Naive thymus-derived CD8-positive, alpha-beta T cell (primary cell): ENCODE data around the gene UQCRC1. TPM values are rescaled to one million over a fixed set of nuclear protein-coding genes. Genes with fewer than 3 reads are reported as not detected.

Source experiments
- ATAC-seq, 2 donors: fragments of 150-1000 bp; cut with Tn5 transposase in 1 of 2; sonication (Bioruptor Pico), chemical (Tn5 transposase) in 1 of 2; 1 replicate in 1 of 2; 2 replicates in 1 of 2; pipeline ENCODE4 v1.10.0; 2021; ENCODE audit warnings: mild to moderate bottlenecking in 2 of 2, moderate library complexity in 2 of 2
- POLR2A ChIA-PET: fragments of 350-600 bp; sonication (Branson Sonifier 250); formaldehyde crosslinking; loops from one replicate; lab custom pipeline; 2021; ENCODE audit warnings: antibody characterized with exemption; lab: Charles Lee
- DNase-seq, 10 donors: peaks; one replicate each; pipeline versions ENCODE4 v3.0.0 to v3.0.0-alpha.2; 2020 to 2022
- H3K27ac Mint-ChIP-seq, 10 donors: one replicate each; pipeline ENCODE4 v1.8.0; 2020 to 2022; ENCODE audit warnings: mild to moderate bottlenecking in 10 of 10, mixed read lengths in 10 of 10, moderate library complexity in 4 of 10, inconsistent platforms in 1 of 10
- H3K27me3 Mint-ChIP-seq, 5 donors: one replicate each; pipeline ENCODE4 v1.8.0; 2021 to 2022; ENCODE audit warnings: mixed read lengths in 5 of 5
- H3K36me3 Mint-ChIP-seq, 3 donors: one replicate each; pipeline ENCODE4 v1.8.0; 2020 to 2022; ENCODE audit warnings: mixed read lengths in 3 of 3, mild to moderate bottlenecking in 2 of 3, inconsistent platforms in 1 of 3
- H3K4me1 Mint-ChIP-seq, 4 donors: one replicate each; pipeline ENCODE4 v1.8.0; 2021 to 2022; ENCODE audit warnings: mixed read lengths in 4 of 4
- H3K4me3 Mint-ChIP-seq, 10 donors: one replicate each; pipeline ENCODE4 v1.8.0; 2020 to 2022; ENCODE audit warnings: mild to moderate bottlenecking in 10 of 10, mixed read lengths in 10 of 10, moderate library complexity in 6 of 10, inconsistent platforms in 1 of 10
- H3K9me3 Mint-ChIP-seq, 9 donors: one replicate each; pipeline ENCODE4 v1.8.0; 2020 to 2022; ENCODE audit warnings: mixed read lengths in 9 of 9, mild to moderate bottlenecking in 3 of 9, inconsistent platforms in 1 of 9, moderate library complexity in 1 of 9
- polyA plus RNA-seq, 3 donors: library from polyadenylated mRNA; unstranded; fragments of 300-500 nt; fragmentation: Illumina TruSeq; gene quantifications; one replicate each; pipeline ENCODE4 v1.2.3, GENCODE V29; 2021
- total RNA-seq, 8 experiments: library from RNA in 2 of 8; stranded (reverse) in 2 of 8; gene quantifications; one replicate each; pipeline ENCODE4 v1.2.3 and lab custom pipeline; 2021 to 2026

Gene UQCRC1
- total and polyA plus RNA-seq, 5 experiments from 2014 or later, result 78.8 to 167 (median 143) TPM

DNA sequence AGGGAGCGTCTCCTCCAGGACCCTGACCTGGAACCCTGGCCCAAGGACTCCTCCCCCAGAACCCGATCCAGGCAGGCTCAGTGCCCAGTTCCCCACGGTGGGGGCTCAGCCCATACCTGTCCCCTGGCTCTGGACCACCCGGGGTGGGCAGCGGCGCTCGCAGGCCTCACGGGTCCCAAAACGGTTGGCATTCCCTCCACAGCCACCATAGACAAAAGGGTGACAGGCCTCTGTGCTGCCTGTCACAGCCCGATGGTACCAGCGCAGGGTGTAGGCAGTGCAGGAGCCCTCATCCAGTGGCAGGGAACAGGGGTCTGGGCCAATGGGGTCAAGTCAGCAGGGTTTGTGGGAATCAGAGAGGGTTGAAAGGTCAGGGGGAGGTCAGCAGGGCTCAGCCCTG, 44.8 kb downstream of the UQCRC1 start:
- POLR2A ChIA-PET, result no interaction called here
- peaks cover 0 to 19% (median 4%) of the 10 kb centered on the region in 4 donors for H3K4me1 Mint-ChIP-seq
- H3K9me3 Mint-ChIP-seq, result no peaks in the 10 kb centered on the region

GRCh38 chr3:48564022-48564421, 45.4 kb downstream of the UQCRC1 start:
- POLR2A ChIA-PET, result no interaction called here

More for the DNA sequence above, 44.8 kb downstream of the UQCRC1 start:
- no peak for DNase-seq
- H3K27me3 Mint-ChIP-seq, result no peaks in the 10 kb centered on the region
- H3K4me3 Mint-ChIP-seq, result no peak overlapping the region
- no peaks in the 10 kb centered on the region for H3K36me3 Mint-ChIP-seq
- ATAC-seq, result no peak
- no peak overlapping the region for H3K27ac Mint-ChIP-seq

GRCh38 chr3:48563382-48563918, 46.0 kb downstream of the UQCRC1 start, which contains the start of gene UCN2:
Gene UCN2 (minus strand): TSS chr3:48563781. CDS start chr3:48563124, 657 bp downstream.
- ATAC-seq, result no peak
- DNase-seq, result no peak
- Mint-ChIP-seq H3K27me3 (no peaks in the 10 kb centered on the region), H3K4me1 (peaks cover 5 to 30% (median 8%) of the 10 kb centered on the region in 4 donors), H3K36me3 (no peaks in the 10 kb centered on the region), H3K27ac (peak within 1 kb of the TSS in 3 of 10 donors; percentile 33 to 53 (median 45)), H3K9me3 (no peaks in the 10 kb centered on the region), H3K4me3 (no peak within 1 kb of the TSS)
- POLR2A ChIA-PET, result no interaction called here

More at GRCh38 chr3:48564022-48564421, 45.4 kb downstream of the UQCRC1 start:
- no peaks in the 10 kb centered on the region for H3K9me3 Mint-ChIP-seq
- ATAC-seq (no peak), DNase-seq (peak in 2 of 10 donors; percentile 15)
- H3K36me3 Mint-ChIP-seq, result no peaks in the 10 kb centered on the region
- H3K27me3 Mint-ChIP-seq, result no peaks in the 10 kb centered on the region
- peaks cover 0 to 24% (median 4%) of the 10 kb centered on the region in 4 donors for H3K4me1 Mint-ChIP-seq
- no peak overlapping the region for H3K4me3 Mint-ChIP-seq
- H3K27ac Mint-ChIP-seq, result peak overlapping the region in 1 of 10 donors; percentile 33

DNA sequence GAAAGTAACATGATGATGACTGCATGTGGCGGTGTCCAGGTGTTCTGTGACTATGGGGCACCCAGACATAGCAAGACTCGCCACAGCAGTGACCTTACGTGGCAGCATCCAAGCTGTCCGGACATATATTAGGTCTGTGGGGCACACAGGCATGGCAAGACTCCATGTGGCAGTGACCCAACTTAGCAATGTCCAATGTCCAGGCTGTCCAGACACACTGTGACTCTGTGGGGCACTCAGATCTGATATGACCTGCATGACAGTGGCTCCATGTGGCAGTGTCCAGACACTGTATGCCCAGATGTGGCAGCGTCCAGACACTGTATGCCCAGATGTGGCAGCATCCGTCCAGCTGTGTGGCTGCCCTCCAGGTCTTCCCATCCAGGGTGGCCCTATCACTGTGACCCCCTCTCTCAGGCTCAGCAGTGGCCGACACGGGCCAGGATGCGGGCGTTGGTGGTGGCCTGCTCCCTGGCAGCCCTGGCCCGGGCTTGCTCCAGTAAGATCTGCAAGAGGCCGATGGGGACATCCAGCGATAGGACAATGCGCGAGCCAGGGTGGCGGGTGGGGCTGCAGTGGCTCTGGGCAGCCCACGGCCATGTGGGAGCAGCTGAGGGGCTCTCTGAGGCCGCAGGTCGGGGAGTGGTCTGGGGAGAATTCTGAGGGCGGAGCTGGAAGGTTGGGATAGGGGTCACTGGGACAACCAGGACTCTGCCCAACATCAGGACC, 46.9 kb downstream of the UQCRC1 start:
- no peak overlapping the region for H3K4me3 Mint-ChIP-seq
- H3K4me1 Mint-ChIP-seq, result peaks cover 10 to 36% (median 12%) of the 10 kb centered on the region in 4 donors
- no peak overlapping the region for H3K27ac Mint-ChIP-seq

GRCh38 chr3:48561045-48561736, 48.3 kb downstream of the UQCRC1 start:
- Mint-ChIP-seq H3K27me3 (no peaks in the 10 kb centered on the region), H3K9me3 (no peaks in the 10 kb centered on the region), H3K4me1 (peaks cover 13 to 40% (median 19%) of the 10 kb centered on the region in 4 donors), H3K36me3 (no peaks in the 10 kb centered on the region), H3K4me3 (peak overlapping the region in 1 of 10 donors; percentile 15), H3K27ac (no peak overlapping the region)
- DNase-seq, result no peak
- no peak for ATAC-seq
- POLR2A ChIA-PET, result interaction anchor here (1.1 to 1.5 kb wide), 2 partner anchors 13 to 160 kb away, joined by 3 to 7 read pairs; no protein-coding TSS in a partner anchor

More for the DNA sequence above, 46.9 kb downstream of the UQCRC1 start:
- ATAC-seq, result no peak
- Mint-ChIP-seq H3K36me3 (no peaks in the 10 kb centered on the region), H3K27me3 (no peaks in the 10 kb centered on the region), H3K9me3 (no peaks in the 10 kb centered on the region)
- DNase-seq, result no peak
- POLR2A ChIA-PET, result interaction anchor here (0.6 kb wide), 1 partner anchor 18 kb away, joined by 3 read pairs; no protein-coding TSS in a partner anchor

GRCh38 chr3:48560648-48561018, 48.8 kb downstream of the UQCRC1 start:
- Mint-ChIP-seq H3K4me3 (no peak overlapping the region), H3K27ac (no peak overlapping the region), H3K36me3 (no peaks in the 10 kb centered on the region), H3K27me3 (no peaks in the 10 kb centered on the region), H3K4me1 (peaks cover 14 to 43% (median 20%) of the 10 kb centered on the region in 4 donors), H3K9me3 (no peaks in the 10 kb centered on the region)
- no peak for ATAC-seq
- POLR2A ChIA-PET, result interaction anchor here (1.1 to 1.5 kb wide), 2 partner anchors 13 to 159 kb away, joined by 3 to 7 read pairs; no protein-coding TSS in a partner anchor
- no peak for DNase-seq

GRCh38 chr3:48558493-48559134, 50.8 kb downstream of the UQCRC1 start:
- H3K27me3 Mint-ChIP-seq, result no peaks in the 10 kb centered on the region
- peak overlapping the region in 4 of 10 donors; percentile 7 to 58 (median 18) for H3K27ac Mint-ChIP-seq
- H3K4me1 Mint-ChIP-seq, result peaks cover 13 to 41% (median 23%) of the 10 kb centered on the region in 4 donors
- ATAC-seq (no peak), DNase-seq (peak in 1 of 10 donors; percentile 11)
- POLR2A ChIA-PET, result interaction anchor here (0.6 to 2.2 kb wide), 6 partner anchors 95 to 1058 kb away, joined by 3 to 13 read pairs (median 4); partner anchors contain the start of genes CCDC51 and TMA7
- peak overlapping the region; percentile 10 to 94 (median 75) for H3K4me3 Mint-ChIP-seq
- no peaks in the 10 kb centered on the region for H3K9me3 Mint-ChIP-seq
- no peaks in the 10 kb centered on the region for H3K36me3 Mint-ChIP-seq

- Mint-ChIP-seq H3K27me3 (no peaks in the 10 kb centered on the region), H3K36me3 (no peaks in the 10 kb centered on the region), H3K4me1 (peaks cover 12 to 41% (median 23%) of the 10 kb centered on the region in 4 donors), H3K9me3 (no peaks in the 10 kb centered on the region), H3K27ac (peak within 1 kb of the TSS; percentile 12 to 89 (median 74)), H3K4me3 (peak within 1 kb of the TSS; percentile 80 to 96 (median 88))
- peak; percentile 90 to 92 for ATAC-seq
- POLR2A ChIA-PET, result interaction anchor here (0.7 to 2.4 kb wide), 12 partner anchors 11 to 368 kb away, joined by 3 to 13 read pairs (median 5); partner anchors contain the start of genes ATRIP, CCDC51, NME6 and TMA7
- peak; percentile 97 to 100 (median 99) for DNase-seq
These were observed 52.4 kb downstream of the UQCRC1 start, which contains the start of gene PFKFB4 for GRCh38 chr3:48556796-48557626. Gene PFKFB4 (minus strand): TSS chr3:48556803. CDS start chr3:48556777, 26 bp downstream.

DNA sequence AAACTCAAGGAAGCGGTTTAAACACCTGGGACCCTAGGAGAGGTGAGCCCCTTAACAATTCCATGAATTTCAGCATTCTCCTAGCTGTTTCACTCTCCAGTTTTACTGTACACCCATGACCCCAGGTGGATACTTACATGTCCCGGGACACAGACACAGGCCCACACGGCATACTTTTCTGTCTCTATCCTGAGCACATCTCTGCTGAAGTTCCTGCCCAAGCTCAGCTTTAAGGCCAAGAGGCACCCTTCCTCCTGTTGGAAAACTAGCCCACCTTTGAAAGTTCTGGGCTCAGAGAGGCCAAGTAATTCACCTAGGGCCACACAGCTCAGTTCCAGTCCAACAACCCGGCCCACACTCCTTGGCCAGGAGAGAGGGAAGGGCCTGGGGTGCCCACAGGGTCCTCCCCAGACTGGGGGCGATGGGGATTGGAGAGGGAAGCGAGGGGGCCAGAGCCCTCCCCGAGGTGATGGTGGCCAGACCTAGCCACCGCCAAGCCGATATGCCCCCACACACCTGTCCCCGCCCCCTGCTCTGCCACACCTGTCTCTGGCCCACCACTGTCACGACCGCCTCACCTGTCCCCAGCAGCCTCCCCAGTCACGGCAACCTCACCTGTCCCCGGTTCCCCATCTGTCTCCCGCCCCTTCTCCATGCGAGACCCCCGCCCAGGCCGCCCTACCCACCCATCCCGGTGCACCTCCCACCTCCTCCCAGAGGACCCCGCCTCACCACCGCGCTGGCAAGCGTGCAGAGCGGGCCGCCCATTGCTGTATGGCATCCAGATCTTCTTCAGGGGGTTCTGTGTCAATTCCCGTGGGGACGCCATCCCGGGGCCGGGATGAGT, 53.3 kb downstream of the UQCRC1 start:
- no peaks in the 10 kb centered on the region for H3K9me3 Mint-ChIP-seq
- peaks cover 12 to 39% (median 23%) of the 10 kb centered on the region in 4 donors for H3K4me1 Mint-ChIP-seq
- ATAC-seq (no peak), DNase-seq (peak in 2 of 10 donors; percentile 14 to 17)
- no peaks in the 10 kb centered on the region for H3K36me3 Mint-ChIP-seq
- peak overlapping the region in 9 of 10 donors; percentile 12 to 89 (median 73) for H3K27ac Mint-ChIP-seq
- H3K4me3 Mint-ChIP-seq, result peak overlapping the region; percentile 80 to 96 (median 88)
- POLR2A ChIA-PET, result interaction anchor here (0.8 to 2.4 kb wide), 8 partner anchors 12 to 288 kb away, joined by 3 to 13 read pairs (median 6); partner anchors contain the start of genes CCDC51, NME6 and TMA7
- no peaks in the 10 kb centered on the region for H3K27me3 Mint-ChIP-seq

DNA sequence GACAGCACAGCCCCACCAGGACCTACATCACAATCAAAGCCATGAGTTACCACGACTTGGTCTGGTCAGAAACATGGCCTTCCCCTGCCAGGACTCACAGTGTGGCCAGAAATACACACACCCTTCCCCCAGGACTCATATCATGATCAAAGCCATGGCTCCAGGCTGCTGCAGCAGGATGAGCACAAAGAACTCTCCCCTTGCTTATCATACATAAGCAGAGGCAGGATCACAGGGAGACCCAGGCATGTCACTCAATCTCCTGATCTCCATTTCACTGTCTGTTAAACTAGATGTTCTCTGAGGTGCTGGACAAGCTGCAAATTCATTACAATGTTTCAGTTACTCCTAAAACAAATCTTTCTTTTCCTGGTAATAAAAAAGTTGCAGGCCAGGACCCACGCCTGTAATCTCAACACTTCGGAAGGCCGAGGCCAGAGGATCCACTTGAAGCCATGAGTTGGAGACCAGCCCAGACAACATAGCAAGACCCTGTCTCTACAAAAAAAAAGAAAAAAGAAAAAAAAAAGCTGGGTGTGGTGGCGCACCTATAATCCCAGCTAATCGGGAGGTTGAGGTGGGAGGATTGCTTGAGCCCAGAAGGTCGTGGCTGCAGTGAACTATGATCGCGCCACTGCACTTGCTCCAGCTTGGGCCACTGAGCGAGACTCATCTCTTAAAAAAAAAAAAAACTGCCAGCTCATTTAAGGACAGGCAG, 54.1 kb downstream of the UQCRC1 start:
- peaks cover 14 to 35% (median 23%) of the 10 kb centered on the region in 4 donors for H3K4me1 Mint-ChIP-seq
- peak overlapping the region; percentile 49 to 96 (median 84) for H3K4me3 Mint-ChIP-seq
- DNase-seq (no peak), ATAC-seq (no peak)
- peak overlapping the region in 2 of 10 donors; percentile 48 to 67 for H3K27ac Mint-ChIP-seq
- H3K27me3 Mint-ChIP-seq, result no peaks in the 10 kb centered on the region
- POLR2A ChIA-PET, result interaction anchor here (1.1 to 2.4 kb wide), 3 partner anchors 11 to 115 kb away, joined by 6 to 12 read pairs (median 7); partner anchors contain the start of genes CCDC51 and TMA7
- H3K9me3 Mint-ChIP-seq, result no peaks in the 10 kb centered on the region
- no peaks in the 10 kb centered on the region for H3K36me3 Mint-ChIP-seq
